Measurements from ENCODE around the gene PMVK.

Gene PMVK

DNA sequence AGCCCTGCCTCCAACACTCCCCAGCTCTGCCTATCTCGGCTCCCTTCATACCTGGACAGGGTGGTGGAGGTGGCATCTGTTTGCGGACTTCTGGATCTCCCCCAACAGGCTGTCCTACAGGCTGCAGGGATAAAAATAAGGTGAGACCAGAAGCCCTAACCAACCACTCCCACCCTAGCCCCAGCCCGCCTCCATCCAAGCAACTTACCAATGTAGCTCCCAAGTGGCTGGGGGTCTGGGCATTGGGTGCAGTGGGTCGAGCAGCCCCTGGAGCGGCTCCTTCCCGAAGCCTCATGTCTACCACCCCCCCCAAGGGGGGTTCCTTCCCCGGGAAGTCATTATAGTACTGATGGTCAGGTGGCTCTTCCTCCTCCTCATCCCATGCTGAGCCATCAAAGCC is 29.6 kb upstream of the PMVK start:
- no peak for DNase-seq (ENCODE audit: low spot score)

- no peak for DNase-seq (ENCODE audit: low spot score)
Measured at GRCh38 chr1:154964359-154964758, 27.8 kb upstream of the PMVK start.

DNA sequence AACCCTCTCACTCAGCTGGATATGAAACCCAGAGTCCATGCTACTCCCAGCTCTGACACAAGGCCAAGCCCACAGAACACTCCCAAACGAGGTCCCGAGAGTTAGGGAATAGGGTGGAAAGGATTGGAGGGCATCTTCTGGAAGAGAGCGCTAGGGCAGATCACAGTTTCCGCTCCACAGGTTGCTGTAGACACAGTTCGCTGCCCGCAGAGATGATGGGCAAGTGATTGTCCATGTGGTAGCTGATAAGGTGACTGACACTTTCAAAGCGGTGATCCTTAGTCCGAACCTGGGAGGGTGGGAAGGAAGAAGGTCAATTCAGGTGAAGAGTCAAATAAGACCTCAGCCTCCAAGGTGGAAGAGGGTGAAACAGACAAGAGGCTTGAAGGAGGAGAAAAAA is 27.1 kb upstream of the PMVK start:
- no peak for DNase-seq (ENCODE audit: low spot score)

DNA sequence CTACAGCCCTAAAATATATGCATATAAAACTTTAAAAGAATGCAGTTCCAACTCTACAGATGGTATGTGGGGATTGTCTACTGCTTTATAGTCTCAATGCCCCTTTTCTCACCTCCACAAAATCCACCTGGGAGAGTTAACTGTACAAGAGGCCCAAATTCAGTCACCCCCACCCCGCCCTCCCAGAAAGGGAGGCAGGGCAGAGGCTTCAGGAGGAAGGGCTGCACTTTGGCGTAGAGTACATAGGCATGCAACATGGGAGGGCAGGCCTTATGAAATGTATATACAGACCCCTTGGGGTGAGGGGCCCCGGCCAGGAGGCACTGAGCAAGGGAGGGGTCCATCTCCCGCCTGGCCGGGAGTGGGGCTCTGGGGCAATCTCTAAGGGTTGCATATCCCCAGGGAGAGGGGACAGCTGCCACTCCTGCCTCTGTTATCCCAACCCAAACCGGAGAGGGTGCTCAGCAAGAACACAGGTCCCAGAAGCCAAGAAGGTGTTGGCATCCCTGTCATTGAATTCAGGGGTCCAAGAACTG is 26.3 kb upstream of the PMVK start:
- DNase-seq (ENCODE audit: low spot score), result no peak

- no peak for DNase-seq (ENCODE audit: low spot score)
Measured at GRCh38 chr1:154962156-154962749, 25.7 kb upstream of the PMVK start.

GRCh38 chr1:154961207-154962155 is 25.0 kb upstream of the PMVK start, which contains the start of gene PYGO2:
TSS of gene PYGO2 (minus strand) at chr1:154961782. CDS start at chr1:154961576, 206 bp downstream.
- DNase-seq (ENCODE audit: low spot score), result peak; percentile 92

DNA sequence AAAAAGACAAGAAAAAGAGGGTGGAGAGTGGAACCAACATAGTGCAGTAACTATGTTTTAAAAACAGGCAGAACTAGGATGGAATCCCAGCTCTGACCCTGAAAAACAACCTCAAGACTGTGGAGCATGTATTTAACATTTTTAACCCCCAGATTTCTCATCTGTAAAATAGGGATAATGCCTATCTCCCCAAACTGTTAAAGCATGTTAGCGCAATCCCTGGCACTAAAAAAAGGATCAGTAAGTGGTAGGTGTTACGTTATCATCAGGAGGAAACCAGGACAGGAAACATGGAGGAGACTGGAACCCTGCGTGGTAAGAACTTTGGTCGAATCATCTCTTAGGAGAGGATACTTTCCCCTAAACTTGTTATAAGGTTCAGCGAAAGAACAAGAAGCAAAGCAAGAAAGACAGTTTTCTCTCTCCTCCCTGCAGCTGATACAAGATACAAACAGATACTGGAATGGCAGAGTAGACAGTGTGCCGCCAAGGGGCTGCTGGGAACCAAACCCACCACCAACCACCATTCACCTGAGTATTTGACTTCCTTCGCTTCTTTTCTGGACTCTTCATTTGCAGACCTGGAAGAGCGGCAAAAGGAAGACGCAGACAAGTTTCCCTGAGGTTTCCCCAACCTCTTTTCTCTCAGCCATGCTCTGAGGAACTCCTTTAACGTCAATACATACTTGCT is 24.1 kb upstream of the PMVK start:
- DNase-seq (ENCODE audit: low spot score), result no peak

DNA sequence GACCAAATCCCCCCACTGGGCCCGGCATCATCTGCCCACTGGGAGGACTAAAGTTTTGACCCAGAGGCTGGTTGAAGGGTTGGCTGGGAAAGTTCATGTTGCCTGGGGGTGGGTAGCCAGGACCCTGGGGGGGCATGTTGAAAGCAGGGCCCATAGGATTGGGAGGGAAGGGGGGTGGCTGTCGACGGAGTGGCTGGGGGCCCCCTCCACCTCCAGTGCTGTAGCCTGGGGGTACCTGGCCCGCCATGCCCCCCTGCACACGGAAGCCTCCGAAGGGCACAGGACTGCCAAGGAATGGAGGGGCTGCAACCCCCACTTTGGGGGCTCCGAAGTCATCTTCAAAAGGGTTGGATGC is 22.9 kb upstream of the PMVK start:
- no peak for DNase-seq (ENCODE audit: low spot score)

GRCh38 chr1:154958681-154959425 is 22.3 kb upstream of the PMVK start:
- no peak for DNase-seq (ENCODE audit: low spot score)

DNA sequence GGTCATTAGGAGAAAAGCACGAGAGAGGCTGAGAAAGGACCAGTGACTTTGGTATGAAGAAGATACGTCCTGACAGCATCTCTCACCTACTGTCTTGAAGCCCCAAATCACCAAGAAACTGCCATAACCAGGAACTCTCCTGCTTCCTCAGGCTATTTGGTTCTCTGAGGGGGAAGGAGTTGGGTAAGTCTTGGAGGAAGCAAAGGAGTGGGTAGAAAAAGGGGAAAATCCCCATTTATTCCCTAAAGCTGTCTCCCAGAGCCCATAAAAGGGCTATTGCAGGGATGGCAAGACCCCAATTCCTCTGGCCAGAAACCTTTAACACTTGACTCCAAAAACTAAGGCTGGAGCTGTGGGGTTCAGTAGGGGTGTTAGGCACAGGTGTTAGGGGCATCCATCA is 21.5 kb upstream of the PMVK start:
- no peak for DNase-seq (ENCODE audit: low spot score)

GRCh38 chr1:154957091-154957657 is 20.7 kb upstream of the PMVK start:
- DNase-seq (ENCODE audit: low spot score), result no peak

- no peak for DNase-seq (ENCODE audit: low spot score)
Measured at GRCh38 chr1:154956544-154956941, 20.0 kb upstream of the PMVK start.

- DNase-seq (ENCODE audit: low spot score), result peak; percentile 90
Measured at GRCh38 chr1:154955718-154956543, 19.4 kb upstream of the PMVK start, which contains the start of gene PBXIP1. TSS of gene PBXIP1 (minus strand) at chr1:154956099. CDS start at chr1:154953721, 2,378 bp downstream.

DNA sequence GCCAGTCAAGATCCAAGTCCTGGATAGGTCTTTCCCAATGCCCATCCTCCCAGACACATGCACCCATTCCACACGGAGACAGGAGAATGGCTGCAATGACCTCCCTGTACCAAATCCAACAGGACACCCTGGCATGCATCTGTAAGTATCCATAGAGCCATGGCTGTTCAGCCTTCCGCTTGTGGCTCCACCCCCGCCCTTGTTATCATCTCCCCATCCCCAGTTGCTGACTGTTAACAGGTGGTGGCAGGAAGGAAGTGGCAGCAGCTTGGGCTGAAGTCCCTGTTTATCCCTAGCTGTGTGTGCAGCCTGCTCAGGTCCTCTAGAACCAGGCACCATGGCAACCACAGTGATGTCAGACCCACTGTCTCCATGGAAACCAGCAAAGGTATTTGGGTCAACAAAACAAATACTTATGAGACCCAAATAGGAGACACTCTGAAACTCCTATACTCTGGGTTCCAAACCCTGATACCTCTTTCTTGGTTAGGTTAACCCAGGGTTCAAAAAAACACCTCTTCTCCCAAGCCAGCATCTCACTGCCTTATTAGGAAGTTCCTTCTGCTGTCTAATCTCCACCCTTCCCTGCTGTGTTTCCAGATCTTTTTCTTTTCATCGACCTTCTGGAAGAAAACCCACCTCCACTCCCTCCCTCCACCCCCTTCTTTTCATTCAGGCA is 18.7 kb upstream of the PMVK start:
- DNase-seq (ENCODE audit: low spot score), result no peak

- no peak for DNase-seq (ENCODE audit: low spot score)
Measured at GRCh38 chr1:154954541-154954940, 18.0 kb upstream of the PMVK start.

DNA sequence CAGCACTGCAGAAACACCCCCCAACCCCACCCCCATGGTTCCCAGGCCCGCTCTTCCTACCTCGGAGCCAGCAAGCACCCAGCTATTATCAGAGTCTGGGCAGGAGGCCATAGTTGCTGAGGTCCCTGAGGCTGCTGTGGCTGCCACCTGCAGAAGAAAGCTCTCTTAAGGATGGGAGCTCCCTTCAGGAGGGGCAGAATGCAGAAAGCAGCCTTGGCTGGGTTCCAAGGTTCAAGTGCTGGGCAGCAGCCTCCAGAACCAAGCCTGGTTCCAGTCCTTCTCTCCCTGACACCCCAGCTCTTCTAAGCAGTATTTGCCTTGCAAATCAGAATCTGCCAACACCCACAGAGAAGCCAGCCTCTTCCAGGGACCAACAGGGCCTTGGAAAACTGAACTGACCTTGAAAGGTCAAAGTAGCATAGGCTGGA is 17.1 kb upstream of the PMVK start:
- DNase-seq (ENCODE audit: low spot score), result no peak

- no peak for DNase-seq (ENCODE audit: low spot score)
Measured at GRCh38 chr1:154952664-154953063, 16.1 kb upstream of the PMVK start.

DNA sequence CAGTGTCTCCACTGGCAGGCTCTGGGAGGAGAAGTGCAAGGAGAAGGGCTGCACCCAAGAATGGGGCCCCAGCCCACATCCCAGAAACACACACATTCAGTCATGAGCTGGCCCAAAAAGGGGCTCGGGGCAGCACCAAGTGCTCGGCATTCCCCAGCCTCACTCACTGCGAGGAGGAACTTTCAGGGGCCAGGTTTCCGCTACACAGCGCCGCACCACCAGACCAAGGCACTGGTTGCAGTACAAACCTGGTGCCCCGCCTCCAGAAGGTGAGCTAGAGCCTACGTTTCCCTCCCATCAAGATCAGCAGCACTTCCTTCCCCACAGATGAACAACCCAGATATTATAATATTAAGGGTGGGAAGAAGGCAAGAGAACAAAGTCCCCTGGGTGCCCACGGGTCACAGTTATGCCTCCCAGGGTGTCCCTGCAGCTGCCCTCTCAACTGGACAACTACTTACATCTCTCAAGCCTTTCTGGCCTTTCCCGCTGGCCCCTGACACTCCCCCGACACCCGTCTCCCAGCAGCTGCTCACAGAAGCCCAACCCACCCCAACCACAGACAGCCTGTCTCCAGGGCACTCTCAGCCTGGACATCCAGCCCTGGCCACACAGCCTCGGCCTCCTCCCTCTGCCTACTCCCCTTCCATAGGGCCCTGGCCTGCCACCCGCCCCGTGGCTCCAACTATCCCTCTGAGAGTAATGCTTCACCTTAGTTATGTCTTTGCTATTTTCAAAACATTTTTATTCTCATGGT is 15.6 kb upstream of the PMVK start:
- DNase-seq (ENCODE audit: low spot score), result no peak

- no peak for DNase-seq (ENCODE audit: low spot score)
Measured at GRCh38 chr1:154948079-154948478, 11.6 kb upstream of the PMVK start.

Data from left forelimb (tissue), 1 donor.